ENCODE measurements around the gene PDLIM3. TPM values are rescaled to one million over a fixed set of nuclear protein-coding genes. Genes with fewer than 3 reads are reported as not detected.

The PDLIM3 gene
- total RNA-seq, 2 donors from 2014 or later, result 5.0 to 34.9 TPM

GRCh38 chr4:185456131-185456530 lies 79.2 kb downstream of the PDLIM3 start:
- no peaks in the 10 kb centered on the region for H3K36me3 ChIP-seq
- intact Hi-C loops (cut with DNase I), result no loop called here
- H3K27ac ChIP-seq, result no peak overlapping the region
- H3K4me3 ChIP-seq, result no peak overlapping the region
- TF ChIP-seq CTCF (IDR thresholded peaks at IDR 0.05), result no peak
- no peaks in the 10 kb centered on the region for H3K4me1 ChIP-seq
- no peaks in the 10 kb centered on the region for H3K27me3 ChIP-seq
- DNase-seq, result no peak
- H3K9ac ChIP-seq (ENCODE audit: low read depth in 2 of 2, low read length in 2 of 2), result no peak overlapping the region
- H3K9me3 ChIP-seq, result no peaks in the 10 kb centered on the region

Other genes starting within 250 kb of the PDLIM3 start
- gene LRP2BP, start 139.6 kb downstream of the PDLIM3 start, total RNA-seq, result under 1 TPM; 0.30 to 0.42 TPM
- gene ANKRD37, start 138.7 kb downstream of the PDLIM3 start, total RNA-seq, result 10 to 100 TPM; 12.7 to 17.3 TPM
- gene UFSP2, start 109.5 kb downstream of the PDLIM3 start, total RNA-seq, result 10 to 100 TPM; 22.0 to 23.5 TPM
- gene CCDC110, start 63.8 kb downstream of the PDLIM3 start, total RNA-seq, result 1 to 10 TPM; 3.6 TPM

Data from colonic mucosa (tissue), 4 donors.